H1 (cell line): Measurements from ENCODE around the gene GAREM2. TPM values are rescaled to one million over a fixed set of nuclear protein-coding genes. Genes with fewer than 3 reads are reported as not detected.

ENCODE experiments used
- KDM5A ChIP-seq: fragments of 200-600 bp; IDR thresholded peaks from 2 replicates; pipeline ENCODE4 v1.7.1; 2012; ENCODE audit warnings: mild to moderate bottlenecking, low read length, inconsistent platforms, mixed read lengths
- SRF ChIP-seq: IDR thresholded peaks from 2 replicates; pipeline ENCODE4 v1.6.1; 2011; ENCODE audit warnings: mild to moderate bottlenecking, low read depth, low read length, moderate library complexity
- polyA plus RNA-seq, 7 experiments: library from polyadenylated mRNA; depleted of rRNA in 3 of 7; stranded (reverse) in 5 of 7; unstranded in 2 of 7; fragments of >200 nt in 5 of 7; fragments of 200-250 nt in 2 of 7; gene quantifications; 1 replicate in 5 of 7; 2 replicates in 1 of 7; 4 replicates in 1 of 7; pipeline versions ENCODE4 v1.2.1 to v1.2.3, GENCODE V29; 2011 to 2013; ENCODE audit warnings: missing spikeins in 2 of 7, mixed read lengths in 2 of 7
- total RNA-seq: library from RNA; stranded (reverse); fragmentation: NEBNext Ultra II Directional; extraction: Animal tissue kit (Norgen Biotek cat#: 25700); gene quantifications from 2 replicates; pipeline ENCODE4 v1.2.1, GENCODE V29; 2021
- TF ChIP-seq, protein P1 (sequence below): fragments of 300-600 bp; sonication (generic); IDR thresholded peaks from 2 replicates; pipeline ENCODE4 v1.7.1; 2012; ENCODE audit warnings: low read length, moderate library complexity, mild to moderate bottlenecking, inconsistent platforms; ENCODE audit not compliant: insufficient replicate concordance

The GAREM2 gene
- total and polyA plus RNA-seq, 2 of the 8 experiments (the other 6 are each of a cell fraction or from before 2014, with no cell fraction given) = 19.9 TPM

DNA sequence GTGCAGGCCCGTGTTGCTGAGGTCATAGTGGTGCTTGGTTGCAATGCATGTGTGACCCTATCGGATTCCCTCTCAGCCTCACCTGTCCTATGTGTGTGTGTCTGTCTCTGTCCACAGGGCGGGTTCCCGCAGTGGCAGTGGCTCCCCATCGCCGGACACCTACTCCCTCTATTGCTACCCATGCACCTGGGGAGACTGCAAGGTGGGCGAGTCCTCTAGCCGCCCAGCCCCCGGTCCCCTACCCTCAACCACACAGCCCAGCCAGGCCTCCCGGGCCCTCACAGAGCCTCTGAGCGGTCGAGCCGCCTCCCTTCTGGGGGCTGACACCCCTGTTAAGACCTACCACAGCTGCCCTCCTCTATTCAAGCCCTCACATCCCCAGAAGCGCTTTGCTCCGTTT is 14.2 kb downstream of the GAREM2 start (continued):
- TF ChIP-seq, protein P1, sequence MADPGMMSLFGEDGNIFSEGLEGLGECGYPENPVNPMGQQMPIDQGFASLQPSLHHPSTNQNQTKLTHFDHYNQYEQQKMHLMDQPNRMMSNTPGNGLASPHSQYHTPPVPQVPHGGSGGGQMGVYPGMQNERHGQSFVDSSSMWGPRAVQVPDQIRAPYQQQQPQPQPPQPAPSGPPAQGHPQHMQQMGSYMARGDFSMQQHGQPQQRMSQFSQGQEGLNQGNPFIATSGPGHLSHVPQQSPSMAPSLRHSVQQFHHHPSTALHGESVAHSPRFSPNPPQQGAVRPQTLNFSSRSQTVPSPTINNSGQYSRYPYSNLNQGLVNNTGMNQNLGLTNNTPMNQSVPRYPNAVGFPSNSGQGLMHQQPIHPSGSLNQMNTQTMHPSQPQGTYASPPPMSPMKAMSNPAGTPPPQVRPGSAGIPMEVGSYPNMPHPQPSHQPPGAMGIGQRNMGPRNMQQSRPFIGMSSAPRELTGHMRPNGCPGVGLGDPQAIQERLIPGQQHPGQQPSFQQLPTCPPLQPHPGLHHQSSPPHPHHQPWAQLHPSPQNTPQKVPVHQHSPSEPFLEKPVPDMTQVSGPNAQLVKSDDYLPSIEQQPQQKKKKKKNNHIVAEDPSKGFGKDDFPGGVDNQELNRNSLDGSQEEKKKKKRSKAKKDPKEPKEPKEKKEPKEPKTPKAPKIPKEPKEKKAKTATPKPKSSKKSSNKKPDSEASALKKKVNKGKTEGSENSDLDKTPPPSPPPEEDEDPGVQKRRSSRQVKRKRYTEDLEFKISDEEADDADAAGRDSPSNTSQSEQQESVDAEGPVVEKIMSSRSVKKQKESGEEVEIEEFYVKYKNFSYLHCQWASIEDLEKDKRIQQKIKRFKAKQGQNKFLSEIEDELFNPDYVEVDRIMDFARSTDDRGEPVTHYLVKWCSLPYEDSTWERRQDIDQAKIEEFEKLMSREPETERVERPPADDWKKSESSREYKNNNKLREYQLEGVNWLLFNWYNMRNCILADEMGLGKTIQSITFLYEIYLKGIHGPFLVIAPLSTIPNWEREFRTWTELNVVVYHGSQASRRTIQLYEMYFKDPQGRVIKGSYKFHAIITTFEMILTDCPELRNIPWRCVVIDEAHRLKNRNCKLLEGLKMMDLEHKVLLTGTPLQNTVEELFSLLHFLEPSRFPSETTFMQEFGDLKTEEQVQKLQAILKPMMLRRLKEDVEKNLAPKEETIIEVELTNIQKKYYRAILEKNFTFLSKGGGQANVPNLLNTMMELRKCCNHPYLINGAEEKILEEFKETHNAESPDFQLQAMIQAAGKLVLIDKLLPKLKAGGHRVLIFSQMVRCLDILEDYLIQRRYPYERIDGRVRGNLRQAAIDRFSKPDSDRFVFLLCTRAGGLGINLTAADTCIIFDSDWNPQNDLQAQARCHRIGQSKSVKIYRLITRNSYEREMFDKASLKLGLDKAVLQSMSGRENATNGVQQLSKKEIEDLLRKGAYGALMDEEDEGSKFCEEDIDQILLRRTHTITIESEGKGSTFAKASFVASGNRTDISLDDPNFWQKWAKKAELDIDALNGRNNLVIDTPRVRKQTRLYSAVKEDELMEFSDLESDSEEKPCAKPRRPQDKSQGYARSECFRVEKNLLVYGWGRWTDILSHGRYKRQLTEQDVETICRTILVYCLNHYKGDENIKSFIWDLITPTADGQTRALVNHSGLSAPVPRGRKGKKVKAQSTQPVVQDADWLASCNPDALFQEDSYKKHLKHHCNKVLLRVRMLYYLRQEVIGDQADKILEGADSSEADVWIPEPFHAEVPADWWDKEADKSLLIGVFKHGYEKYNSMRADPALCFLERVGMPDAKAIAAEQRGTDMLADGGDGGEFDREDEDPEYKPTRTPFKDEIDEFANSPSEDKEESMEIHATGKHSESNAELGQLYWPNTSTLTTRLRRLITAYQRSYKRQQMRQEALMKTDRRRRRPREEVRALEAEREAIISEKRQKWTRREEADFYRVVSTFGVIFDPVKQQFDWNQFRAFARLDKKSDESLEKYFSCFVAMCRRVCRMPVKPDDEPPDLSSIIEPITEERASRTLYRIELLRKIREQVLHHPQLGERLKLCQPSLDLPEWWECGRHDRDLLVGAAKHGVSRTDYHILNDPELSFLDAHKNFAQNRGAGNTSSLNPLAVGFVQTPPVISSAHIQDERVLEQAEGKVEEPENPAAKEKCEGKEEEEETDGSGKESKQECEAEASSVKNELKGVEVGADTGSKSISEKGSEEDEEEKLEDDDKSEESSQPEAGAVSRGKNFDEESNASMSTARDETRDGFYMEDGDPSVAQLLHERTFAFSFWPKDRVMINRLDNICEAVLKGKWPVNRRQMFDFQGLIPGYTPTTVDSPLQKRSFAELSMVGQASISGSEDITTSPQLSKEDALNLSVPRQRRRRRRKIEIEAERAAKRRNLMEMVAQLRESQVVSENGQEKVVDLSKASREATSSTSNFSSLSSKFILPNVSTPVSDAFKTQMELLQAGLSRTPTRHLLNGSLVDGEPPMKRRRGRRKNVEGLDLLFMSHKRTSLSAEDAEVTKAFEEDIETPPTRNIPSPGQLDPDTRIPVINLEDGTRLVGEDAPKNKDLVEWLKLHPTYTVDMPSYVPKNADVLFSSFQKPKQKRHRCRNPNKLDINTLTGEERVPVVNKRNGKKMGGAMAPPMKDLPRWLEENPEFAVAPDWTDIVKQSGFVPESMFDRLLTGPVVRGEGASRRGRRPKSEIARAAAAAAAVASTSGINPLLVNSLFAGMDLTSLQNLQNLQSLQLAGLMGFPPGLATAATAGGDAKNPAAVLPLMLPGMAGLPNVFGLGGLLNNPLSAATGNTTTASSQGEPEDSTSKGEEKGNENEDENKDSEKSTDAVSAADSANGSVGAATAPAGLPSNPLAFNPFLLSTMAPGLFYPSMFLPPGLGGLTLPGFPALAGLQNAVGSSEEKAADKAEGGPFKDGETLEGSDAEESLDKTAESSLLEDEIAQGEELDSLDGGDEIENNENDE = no peak
- TF ChIP-seq SRF (no peak), KDM5A (no peak)
